Upper lobe of right lung (tissue), 1 donor: Measurements from ENCODE around the gene RPL10. TPM values are rescaled to one million over a fixed set of nuclear protein-coding genes. Genes with fewer than 3 reads are reported as not detected.

Experiments used
- ATAC-seq: fragments of 200-7000 bp; cut with Tn5 transposase; one replicate; pipeline ENCODE4 v1.9.1; 2020; ENCODE audit warnings: mild to moderate bottlenecking, moderate library complexity
- DNase-seq: peaks from one replicate; pipeline ENCODE4 v3.0.0-alpha.2; 2020
- H3K27ac ChIP-seq: fragments of 200-600 bp; one replicate; pipeline ENCODE4 v1.8.0; 2022
- H3K27me3 ChIP-seq: fragments of 200-600 bp; one replicate; pipeline ENCODE4 v1.8.0; 2022; ENCODE audit warnings: mild to moderate bottlenecking
- H3K36me3 ChIP-seq: fragments of 200-600 bp; one replicate; pipeline ENCODE4 v1.8.0; 2022
- H3K4me1 ChIP-seq: fragments of 200-600 bp; one replicate; pipeline ENCODE4 v1.8.0; 2022
- H3K4me3 ChIP-seq: fragments of 200-600 bp; one replicate; pipeline ENCODE4 v1.8.0; 2022; ENCODE audit warnings: mild to moderate bottlenecking
- H3K9me3 ChIP-seq: fragments of 200-600 bp; one replicate; pipeline ENCODE4 v1.8.0; 2022
- CTCF ChIP-seq: fragments of 200-600 bp; IDR thresholded peaks from one replicate; pipeline ENCODE4 v1.8.0; 2022; ENCODE audit warnings: antibody characterized with exemption
- intact Hi-C: fragments of 100-400 bp; cut with DNase I; formaldehyde crosslinking; loops from one replicate; pipeline ENCODE4 v1.11.0; 2022
- total RNA-seq: library from RNA; stranded (reverse); fragmentation: NEBNext Ultra II Directional; extraction: Animal tissue kit (Norgen Biotek cat#: 25700); gene quantifications from one replicate; pipeline ENCODE4 v1.2.1, GENCODE V29; 2021
- donor health status: DM: no; HTN: yes; CAD: no; lungs with severe emphysema.

The RPL10 gene
- total RNA-seq, 1 donor from 2014 or later, result 2,677 TPM

GRCh38 chrX:154358829-154359228, 39.3 kb upstream of the RPL10 start:
- no peaks in the 10 kb centered on the region for H3K4me1 ChIP-seq
- peaks cover 90% of the 10 kb centered on the region for H3K36me3 ChIP-seq
- no peak overlapping the region for H3K4me3 ChIP-seq
- ATAC-seq (no peak), DNase-seq (no peak)
- H3K27ac ChIP-seq, result no peak overlapping the region
- H3K9me3 ChIP-seq, result no peaks in the 10 kb centered on the region
- intact Hi-C loops, result no loop called here
- H3K27me3 ChIP-seq, result no peaks in the 10 kb centered on the region
- no peak for TF ChIP-seq CTCF

- no peak for DNase-seq
- ATAC-seq, result no peak
- no peaks in the 10 kb centered on the region for H3K27me3 ChIP-seq
- no peaks in the 10 kb centered on the region for H3K9me3 ChIP-seq
- intact Hi-C loops, result no loop called here
- H3K4me1 ChIP-seq, result no peaks in the 10 kb centered on the region
- no peak for TF ChIP-seq CTCF
- H3K27ac ChIP-seq, result no peak overlapping the region
- H3K4me3 ChIP-seq, result no peak overlapping the region
- H3K36me3 ChIP-seq, result peaks cover 84% of the 10 kb centered on the region
Observed at GRCh38 chrX:154359362-154360154, 38.6 kb upstream of the RPL10 start.

GRCh38 chrX:154360155-154360713, 37.9 kb upstream of the RPL10 start:
- Histone ChIP-seq H3K27ac (no peak overlapping the region), H3K4me3 (no peak overlapping the region), H3K4me1 (no peaks in the 10 kb centered on the region), H3K36me3 (peaks cover 84% of the 10 kb centered on the region), H3K9me3 (no peaks in the 10 kb centered on the region), H3K27me3 (no peaks in the 10 kb centered on the region)
- ATAC-seq (no peak), DNase-seq (no peak)
- intact Hi-C loops, result no loop called here
- no peak for TF ChIP-seq CTCF

GRCh38 chrX:154362085-154362742, 36.0 kb upstream of the RPL10 start:
- Histone ChIP-seq H3K9me3 (no peaks in the 10 kb centered on the region), H3K27me3 (no peaks in the 10 kb centered on the region), H3K4me1 (peaks cover 3% of the 10 kb centered on the region), H3K4me3 (no peak overlapping the region), H3K27ac (no peak overlapping the region), H3K36me3 (peaks cover 90% of the 10 kb centered on the region)
- TF ChIP-seq CTCF, result no peak
- ATAC-seq, result no peak
- intact Hi-C loops, result no loop called here
- no peak for DNase-seq

- H3K9me3 ChIP-seq, result no peaks in the 10 kb centered on the region
- H3K27ac ChIP-seq, result no peak overlapping the region
- H3K4me1 ChIP-seq, result peaks cover 16% of the 10 kb centered on the region
- no peak overlapping the region for H3K4me3 ChIP-seq
- DNase-seq, result no peak
- H3K36me3 ChIP-seq, result peaks cover 81% of the 10 kb centered on the region
- intact Hi-C loops, result no loop called here
- H3K27me3 ChIP-seq, result no peaks in the 10 kb centered on the region
- no peak for ATAC-seq
- TF ChIP-seq CTCF, result no peak
Observed at GRCh38 chrX:154363706-154364439, 34.3 kb upstream of the RPL10 start.
